ENCODE results near the gene IGSF11.
"Not testable (repeated sequence)": the region's sequence is repeated elsewhere in the genome, so short reads cannot be mapped to it uniquely, and the experiment has no call there.

Gene IGSF11, protein sequence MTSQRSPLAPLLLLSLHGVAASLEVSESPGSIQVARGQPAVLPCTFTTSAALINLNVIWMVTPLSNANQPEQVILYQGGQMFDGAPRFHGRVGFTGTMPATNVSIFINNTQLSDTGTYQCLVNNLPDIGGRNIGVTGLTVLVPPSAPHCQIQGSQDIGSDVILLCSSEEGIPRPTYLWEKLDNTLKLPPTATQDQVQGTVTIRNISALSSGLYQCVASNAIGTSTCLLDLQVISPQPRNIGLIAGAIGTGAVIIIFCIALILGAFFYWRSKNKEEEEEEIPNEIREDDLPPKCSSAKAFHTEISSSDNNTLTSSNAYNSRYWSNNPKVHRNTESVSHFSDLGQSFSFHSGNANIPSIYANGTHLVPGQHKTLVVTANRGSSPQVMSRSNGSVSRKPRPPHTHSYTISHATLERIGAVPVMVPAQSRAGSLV

DNA sequence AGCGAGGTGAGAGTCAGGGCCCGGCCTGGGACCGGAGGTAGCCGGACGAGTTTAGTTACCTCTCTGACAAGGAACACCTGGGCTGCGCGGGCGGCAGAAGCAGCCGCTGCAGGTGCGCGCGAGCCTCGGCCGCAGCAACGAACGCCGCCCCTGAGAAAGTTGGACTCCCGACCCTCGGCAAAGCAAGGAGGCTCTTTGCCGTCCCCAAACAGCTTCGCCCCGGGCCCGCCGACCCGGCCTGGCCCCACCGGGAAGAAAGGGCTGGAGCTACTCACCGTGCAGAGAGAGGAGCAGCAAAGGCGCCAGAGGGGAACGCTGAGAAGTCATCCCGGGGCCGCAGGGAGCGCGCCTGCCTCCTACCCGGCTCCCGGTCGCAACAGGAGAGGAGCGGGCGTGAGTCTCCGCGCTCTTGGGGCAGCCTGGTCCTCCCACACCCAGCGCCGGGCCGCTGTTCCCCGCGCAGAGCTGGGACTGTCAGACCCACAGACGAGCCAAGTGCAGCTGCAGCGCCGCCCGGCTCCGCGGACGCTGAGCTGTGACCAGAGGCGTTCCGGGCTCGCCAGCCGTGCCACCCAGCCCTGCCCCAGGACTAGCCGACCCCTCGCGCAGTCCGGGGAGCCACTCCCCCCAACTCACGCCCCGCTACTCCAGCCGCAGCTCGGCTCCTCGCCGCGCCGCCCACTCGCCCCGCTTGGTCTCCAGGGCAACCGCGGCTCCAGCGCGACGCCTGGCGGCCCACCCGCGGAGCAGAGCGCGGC, at the start of gene IGSF11:
Gene IGSF11 (minus strand): TSS at position 591 of the 758 bp plus-strand sequence. CDS start 264 bp downstream, at position 327.
- TF ChIP-seq, protein P1, sequence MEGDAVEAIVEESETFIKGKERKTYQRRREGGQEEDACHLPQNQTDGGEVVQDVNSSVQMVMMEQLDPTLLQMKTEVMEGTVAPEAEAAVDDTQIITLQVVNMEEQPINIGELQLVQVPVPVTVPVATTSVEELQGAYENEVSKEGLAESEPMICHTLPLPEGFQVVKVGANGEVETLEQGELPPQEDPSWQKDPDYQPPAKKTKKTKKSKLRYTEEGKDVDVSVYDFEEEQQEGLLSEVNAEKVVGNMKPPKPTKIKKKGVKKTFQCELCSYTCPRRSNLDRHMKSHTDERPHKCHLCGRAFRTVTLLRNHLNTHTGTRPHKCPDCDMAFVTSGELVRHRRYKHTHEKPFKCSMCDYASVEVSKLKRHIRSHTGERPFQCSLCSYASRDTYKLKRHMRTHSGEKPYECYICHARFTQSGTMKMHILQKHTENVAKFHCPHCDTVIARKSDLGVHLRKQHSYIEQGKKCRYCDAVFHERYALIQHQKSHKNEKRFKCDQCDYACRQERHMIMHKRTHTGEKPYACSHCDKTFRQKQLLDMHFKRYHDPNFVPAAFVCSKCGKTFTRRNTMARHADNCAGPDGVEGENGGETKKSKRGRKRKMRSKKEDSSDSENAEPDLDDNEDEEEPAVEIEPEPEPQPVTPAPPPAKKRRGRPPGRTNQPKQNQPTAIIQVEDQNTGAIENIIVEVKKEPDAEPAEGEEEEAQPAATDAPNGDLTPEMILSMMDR (conservative IDR thresholded peaks at IDR 0.05; ENCODE audit: low read depth, low read length), result no peak
- peak within 1 kb of the TSS; percentile 59 for H3K4me3 ChIP-seq (ENCODE audit: low read depth, low read length)
- peak; percentile 38 for DNase-seq (ENCODE audit: low read depth)

DNA sequence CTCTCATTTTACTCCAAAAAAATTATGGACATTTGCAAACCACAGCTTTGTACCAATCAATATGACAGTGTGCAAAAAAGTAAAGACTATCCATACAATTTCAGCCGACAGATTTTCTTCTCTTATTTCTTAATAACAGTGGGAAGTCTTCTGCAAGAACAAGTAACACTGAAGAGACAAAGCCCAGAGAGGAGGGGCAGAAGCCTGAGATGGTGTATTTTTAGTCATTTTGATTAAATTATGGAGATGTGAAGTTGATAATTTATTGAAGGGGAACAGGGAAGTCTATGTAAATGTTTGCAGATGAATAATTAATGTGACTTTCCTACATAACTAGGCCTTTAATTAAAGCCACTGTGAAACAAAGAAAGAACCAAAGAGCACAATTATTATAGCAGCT, 45.7 kb upstream of the IGSF11 start:
- TF ChIP-seq, protein P1 (conservative IDR thresholded peaks at IDR 0.05; ENCODE audit: low read depth, low read length), result no peak
- no peak overlapping the region for H3K4me3 ChIP-seq (ENCODE audit: low read depth, low read length)
- DNase-seq (ENCODE audit: low read depth), result no peak

DNA sequence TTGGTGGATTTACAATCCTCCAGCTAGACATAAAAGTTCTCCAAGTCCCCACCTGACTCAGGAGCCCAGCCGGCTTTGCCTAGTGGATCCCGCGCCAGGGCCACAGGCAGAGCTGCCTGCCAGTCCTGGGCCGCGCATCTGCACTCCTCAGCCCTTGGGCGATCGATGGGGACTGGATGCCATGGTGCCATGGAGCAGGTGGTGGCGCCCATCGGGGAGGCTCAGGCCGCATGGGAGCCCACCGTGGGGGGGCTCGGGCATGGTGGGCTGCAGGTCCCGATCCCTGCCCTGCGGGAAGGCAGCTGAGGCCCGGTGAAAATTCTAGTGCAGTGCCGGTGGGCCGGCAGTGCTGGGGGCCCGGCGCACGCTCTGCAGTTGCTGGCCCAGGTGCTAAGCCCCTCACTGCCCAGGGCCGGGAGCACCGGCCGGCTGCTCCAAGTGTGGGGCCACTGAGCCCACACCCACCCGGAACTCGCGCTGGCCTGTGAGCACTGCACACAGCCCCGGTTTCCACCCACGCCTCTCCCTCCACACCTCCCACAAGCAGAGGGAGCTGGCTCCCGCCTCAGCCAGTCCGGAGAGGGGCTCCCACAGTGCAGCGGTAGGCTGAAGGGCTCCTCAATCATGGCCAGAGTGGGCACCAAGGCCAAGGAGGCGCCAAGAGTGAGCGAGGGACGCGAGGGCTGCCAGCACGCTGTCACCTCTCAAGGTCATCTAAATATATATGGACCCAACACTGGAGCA, 38.8 kb upstream of the IGSF11 start:
- H3K4me3 ChIP-seq (ENCODE audit: low read depth, low read length), result no peak overlapping the region
- no peak for DNase-seq (ENCODE audit: low read depth)
- TF ChIP-seq, protein P1 (conservative IDR thresholded peaks at IDR 0.05; ENCODE audit: low read depth, low read length), result no peak

DNA sequence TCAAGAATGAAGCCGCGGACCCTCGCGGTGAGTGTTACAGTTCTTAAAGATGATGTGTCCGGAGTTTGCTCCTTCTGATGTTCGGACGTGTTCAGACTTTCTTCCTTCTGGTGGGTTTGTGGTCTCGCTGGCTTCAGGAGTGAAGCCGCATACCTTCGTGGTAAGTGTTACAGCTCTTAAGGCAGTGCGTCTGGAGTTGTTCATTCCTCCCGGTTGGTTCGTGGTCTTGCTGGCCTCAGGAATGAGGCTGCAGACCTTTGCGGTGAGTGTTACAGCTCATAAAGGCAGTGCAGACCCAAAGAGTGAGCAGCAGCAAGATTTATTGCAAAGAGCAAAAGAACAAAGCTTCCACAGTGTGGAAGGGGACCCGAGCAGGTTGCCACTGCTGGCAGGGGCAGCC, 37.8 kb upstream of the IGSF11 start:
- not testable (repeated sequence) for H3K4me3 ChIP-seq (ENCODE audit: low read depth, low read length); DNase-seq (ENCODE audit: low read depth)

DNA sequence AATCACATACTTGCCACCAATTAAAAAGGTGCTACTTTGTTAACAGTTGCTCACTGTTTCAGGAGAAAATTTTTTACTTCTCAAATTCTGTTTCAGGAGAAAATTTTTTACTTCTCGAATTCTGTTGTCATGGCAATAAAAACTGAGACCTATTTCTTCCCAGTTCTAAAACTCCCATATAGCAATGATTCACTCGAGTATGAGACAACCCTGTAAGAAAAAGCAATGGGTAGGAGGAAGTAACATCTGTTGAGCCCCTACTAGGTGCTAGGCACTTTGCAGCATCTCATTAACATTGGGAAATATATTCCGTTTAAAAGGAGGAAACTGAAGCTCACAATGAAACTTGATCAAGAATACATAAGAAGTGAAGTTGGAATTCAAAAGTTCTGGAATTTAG, 35.1 kb upstream of the IGSF11 start:
- TF ChIP-seq, protein P1 (conservative IDR thresholded peaks at IDR 0.05; ENCODE audit: low read depth, low read length), result no peak
- H3K4me3 ChIP-seq (ENCODE audit: low read depth, low read length), result no peak overlapping the region
- no peak for DNase-seq (ENCODE audit: low read depth)

DNA sequence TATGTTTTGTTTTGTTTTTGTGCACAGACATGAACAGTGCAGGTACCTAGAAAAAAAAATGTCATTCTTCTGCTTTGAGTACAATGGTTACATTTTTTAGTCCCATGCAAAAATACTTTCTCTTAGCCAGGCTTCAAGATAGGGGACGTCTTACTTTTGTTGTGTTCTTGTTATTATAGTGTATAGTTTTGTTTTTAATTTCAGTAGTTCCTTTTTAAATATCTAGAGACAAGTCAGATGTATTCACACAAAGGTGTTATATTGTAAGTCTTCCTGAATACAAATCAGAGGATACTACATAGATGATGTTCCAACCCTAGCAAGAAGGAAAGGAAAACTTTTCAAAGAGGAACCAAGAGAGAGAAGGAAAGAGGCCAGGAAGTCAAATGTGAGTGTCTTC, 28.8 kb upstream of the IGSF11 start:
- no peak for DNase-seq (ENCODE audit: low read depth)
- TF ChIP-seq, protein P1 (conservative IDR thresholded peaks at IDR 0.05; ENCODE audit: low read depth, low read length), result no peak
- no peak overlapping the region for H3K4me3 ChIP-seq (ENCODE audit: low read depth, low read length)

DNA sequence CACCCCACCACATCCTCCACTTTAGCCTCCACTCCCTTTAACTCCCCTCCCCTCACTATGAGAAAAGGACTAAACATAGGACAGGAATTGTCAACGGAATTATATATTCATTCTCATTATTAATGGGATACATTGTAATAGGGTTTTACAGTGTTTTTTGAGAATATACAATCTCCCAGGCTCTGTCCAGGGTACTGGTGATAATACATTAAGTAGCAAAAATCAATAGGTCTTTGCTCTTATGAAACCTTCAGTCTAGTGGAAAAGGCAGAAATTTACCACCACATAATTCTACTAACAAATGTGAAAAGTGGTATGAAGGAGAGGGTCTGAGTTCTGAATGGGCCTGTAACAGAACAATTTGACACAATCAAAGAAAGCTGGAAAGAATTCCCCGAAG, 28.2 kb upstream of the IGSF11 start:
- no peak overlapping the region for H3K4me3 ChIP-seq (ENCODE audit: low read depth, low read length)
- TF ChIP-seq, protein P1 (conservative IDR thresholded peaks at IDR 0.05; ENCODE audit: low read depth, low read length), result no peak
- DNase-seq (ENCODE audit: low read depth), result no peak
